Fibroblast of mammary gland (primary cell): ENCODE results near the gene TP53BP2.
"Not testable (repeated sequence)": the region's sequence is repeated elsewhere in the genome, so short reads cannot be mapped to it uniquely, and the experiment has no call there.

Experiments
- DNase-seq: peaks from one replicate; pipeline ENCODE4 v3.0.0-alpha.2; 2010; ENCODE audit warnings: low read depth
- H3K4me3 ChIP-seq: 2 replicates; pipeline ENCODE4 v1.5.1; 2011; ENCODE audit warnings: low read depth, mild to moderate bottlenecking, low read length, moderate library complexity; ENCODE audit not compliant: control insufficient read depth
- CTCF ChIP-seq: conservative IDR thresholded peaks from 2 replicates; pipeline ENCODE4 v1.5.1; 2011; ENCODE audit warnings: low read depth, low read length, inconsistent platforms; ENCODE audit not compliant: control insufficient read depth, insufficient read depth

The TP53BP2 gene

GRCh38 chr1:223878598-223879325 lies 33.0 kb upstream of the TP53BP2 start:
- no peak overlapping the region for H3K4me3 ChIP-seq
- no peak for DNase-seq
- no peak for TF ChIP-seq CTCF

- H3K4me3 ChIP-seq: no peak overlapping the region
- no peak for DNase-seq
- TF ChIP-seq CTCF: no peak
Observed at GRCh38 chr1:223877804-223878203, 32.1 kb upstream of the TP53BP2 start.

GRCh38 chr1:223876590-223876989 lies 30.8 kb upstream of the TP53BP2 start:
- no peak for TF ChIP-seq CTCF
- no peak for DNase-seq
- no peak overlapping the region for H3K4me3 ChIP-seq

- DNase-seq: no peak
- no peak overlapping the region for H3K4me3 ChIP-seq
- TF ChIP-seq CTCF: no peak
Observed at GRCh38 chr1:223873044-223873443, 27.3 kb upstream of the TP53BP2 start.

GRCh38 chr1:223872308-223872901 lies 26.7 kb upstream of the TP53BP2 start:
- no peak for DNase-seq
- no peak overlapping the region for H3K4me3 ChIP-seq
- no peak for TF ChIP-seq CTCF

- DNase-seq: no peak
- TF ChIP-seq CTCF: no peak
Observed at GRCh38 chr1:223870617-223871574, 25.1 kb upstream of the TP53BP2 start.

GRCh38 chr1:223864599-223865368 lies 19.0 kb upstream of the TP53BP2 start:
- DNase-seq, H3K4me3 ChIP-seq: not testable (repeated sequence)

More at GRCh38 chr1:223870617-223871574, 25.1 kb upstream of the TP53BP2 start:
- H3K4me3 ChIP-seq: no peak overlapping the region
